ENCODE measurements around the gene ADAMTS3.

GRCh38 chr4:72427057-72427456 lies 142.0 kb downstream of the ADAMTS3 start:
- TF ChIP-seq, protein P1, sequence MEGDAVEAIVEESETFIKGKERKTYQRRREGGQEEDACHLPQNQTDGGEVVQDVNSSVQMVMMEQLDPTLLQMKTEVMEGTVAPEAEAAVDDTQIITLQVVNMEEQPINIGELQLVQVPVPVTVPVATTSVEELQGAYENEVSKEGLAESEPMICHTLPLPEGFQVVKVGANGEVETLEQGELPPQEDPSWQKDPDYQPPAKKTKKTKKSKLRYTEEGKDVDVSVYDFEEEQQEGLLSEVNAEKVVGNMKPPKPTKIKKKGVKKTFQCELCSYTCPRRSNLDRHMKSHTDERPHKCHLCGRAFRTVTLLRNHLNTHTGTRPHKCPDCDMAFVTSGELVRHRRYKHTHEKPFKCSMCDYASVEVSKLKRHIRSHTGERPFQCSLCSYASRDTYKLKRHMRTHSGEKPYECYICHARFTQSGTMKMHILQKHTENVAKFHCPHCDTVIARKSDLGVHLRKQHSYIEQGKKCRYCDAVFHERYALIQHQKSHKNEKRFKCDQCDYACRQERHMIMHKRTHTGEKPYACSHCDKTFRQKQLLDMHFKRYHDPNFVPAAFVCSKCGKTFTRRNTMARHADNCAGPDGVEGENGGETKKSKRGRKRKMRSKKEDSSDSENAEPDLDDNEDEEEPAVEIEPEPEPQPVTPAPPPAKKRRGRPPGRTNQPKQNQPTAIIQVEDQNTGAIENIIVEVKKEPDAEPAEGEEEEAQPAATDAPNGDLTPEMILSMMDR (IDR thresholded peaks at IDR 0.05), result no peak
- no peak for TF ChIP-seq POLR2A (IDR thresholded peaks at IDR 0.05)
